GM19193 (cell line): Measurements from ENCODE around the gene CETN1.

Source experiments
- POLR2A ChIP-seq: IDR thresholded peaks from 4 replicates; pipeline ENCODE4 v1.6.1; 2011; ENCODE audit not compliant: insufficient read depth, insufficient read length; ENCODE audit errors: extremely low read depth

Gene CETN1

DNA sequence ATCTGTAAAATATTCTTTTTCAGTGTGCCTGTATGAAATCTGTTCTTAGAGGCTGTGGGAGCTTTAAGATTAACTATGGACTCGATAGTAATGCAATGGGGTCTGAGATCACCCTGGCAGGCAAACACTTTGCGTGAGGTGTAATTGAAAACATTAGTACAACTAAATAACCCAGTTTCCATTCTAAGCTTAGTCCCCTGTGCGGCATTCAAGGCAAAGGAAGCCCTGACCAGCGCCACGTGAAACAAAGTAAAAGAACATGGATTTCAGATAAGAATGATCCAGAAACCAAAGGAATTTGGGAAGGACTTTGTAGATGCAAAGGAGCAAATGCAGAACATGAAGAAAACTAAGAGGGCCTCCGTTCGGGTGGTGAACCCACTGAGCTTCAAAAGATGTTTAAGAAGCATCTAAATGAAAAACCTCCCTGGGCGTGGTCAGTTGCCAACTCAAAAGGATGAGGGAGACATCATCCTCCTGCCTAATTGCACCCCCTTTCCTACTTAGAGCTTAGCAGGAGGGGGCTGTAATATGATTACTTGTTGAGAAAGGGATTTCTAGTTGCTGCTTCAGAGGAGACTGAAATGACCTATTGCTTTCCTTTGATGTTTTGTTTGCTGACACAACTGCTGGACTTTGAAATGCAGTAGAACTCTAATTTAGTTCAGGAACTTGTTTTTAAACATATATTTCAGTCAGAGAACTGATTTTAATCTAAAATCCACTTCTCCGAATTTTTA, 7.9 kb upstream of the CETN1 start:
- no peak for TF ChIP-seq POLR2A

DNA sequence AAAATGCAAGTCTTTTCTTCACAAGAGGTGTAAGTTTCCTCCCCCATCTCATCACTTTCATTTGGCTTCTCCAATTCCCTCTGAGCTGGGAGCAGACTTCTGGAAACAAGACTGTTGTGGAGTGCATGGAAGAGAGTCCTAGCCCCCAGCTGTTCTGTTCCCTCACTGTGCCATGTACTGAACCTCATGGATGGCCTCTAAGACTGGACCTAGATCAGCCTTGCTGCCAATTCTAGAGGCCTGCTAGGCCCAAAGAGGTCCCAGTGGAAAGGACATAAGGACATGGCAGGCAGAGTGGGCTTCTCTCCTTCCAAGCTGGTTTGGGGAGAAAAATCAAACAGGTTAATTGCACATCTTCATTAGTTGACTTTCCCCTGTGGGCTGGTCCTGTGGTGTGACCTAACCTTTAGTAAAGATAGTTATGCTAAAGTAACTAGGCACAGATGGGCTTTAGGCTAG, 7.3 kb upstream of the CETN1 start:
- TF ChIP-seq POLR2A = no peak

DNA sequence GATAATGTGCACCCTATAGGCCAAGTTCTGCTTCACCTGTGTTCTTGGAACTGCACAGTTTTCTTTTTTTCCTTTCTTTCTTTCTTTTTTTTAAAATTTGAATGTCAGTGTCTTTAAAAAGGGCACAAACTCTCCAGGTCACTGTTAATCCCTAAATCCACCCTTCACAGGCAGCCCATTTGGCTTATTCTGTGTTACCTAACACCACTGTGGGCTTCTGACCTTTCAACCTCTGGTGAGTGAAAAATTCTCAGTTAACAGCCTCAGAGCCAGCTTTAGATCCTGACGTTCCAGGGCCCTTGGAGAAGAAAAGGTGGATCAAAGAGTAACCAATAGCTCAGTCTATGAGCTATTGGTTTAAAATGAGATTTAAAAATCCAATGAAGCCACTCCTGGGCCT, 6.8 kb upstream of the CETN1 start:
- no peak for TF ChIP-seq POLR2A

DNA sequence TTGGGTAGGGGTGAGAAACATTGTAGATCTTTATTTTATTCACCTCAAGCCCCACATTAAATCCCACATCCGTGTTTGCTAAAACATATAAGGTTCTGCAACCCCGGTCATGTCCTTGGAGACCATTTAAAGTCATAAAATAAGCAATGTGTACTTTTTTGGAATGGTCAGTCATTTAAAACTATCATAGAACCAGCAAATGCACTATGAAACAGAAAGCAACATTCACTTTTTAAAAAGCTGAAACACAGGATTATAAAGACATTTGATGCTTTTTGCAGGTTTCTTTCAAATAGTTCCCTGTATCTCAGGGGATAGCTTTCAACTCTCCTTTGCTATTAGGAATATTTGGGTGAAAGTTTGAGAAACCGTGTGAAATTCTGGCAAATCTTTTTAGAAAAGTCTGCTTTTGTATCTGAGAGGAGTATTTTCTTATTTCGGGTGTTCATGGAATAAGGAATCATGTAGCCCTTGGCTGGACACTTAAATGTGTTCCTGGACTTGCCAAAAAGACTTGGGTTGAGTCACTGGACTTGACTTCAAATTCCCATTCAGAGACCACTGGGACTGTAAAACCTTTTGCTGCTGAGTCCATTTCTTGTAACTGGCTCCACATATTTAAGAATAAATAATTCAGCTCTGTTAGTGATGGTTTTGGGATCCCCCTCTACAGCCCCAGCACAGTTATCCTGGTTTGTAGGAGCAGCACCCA, 5.9 kb upstream of the CETN1 start:
- TF ChIP-seq POLR2A = no peak

DNA sequence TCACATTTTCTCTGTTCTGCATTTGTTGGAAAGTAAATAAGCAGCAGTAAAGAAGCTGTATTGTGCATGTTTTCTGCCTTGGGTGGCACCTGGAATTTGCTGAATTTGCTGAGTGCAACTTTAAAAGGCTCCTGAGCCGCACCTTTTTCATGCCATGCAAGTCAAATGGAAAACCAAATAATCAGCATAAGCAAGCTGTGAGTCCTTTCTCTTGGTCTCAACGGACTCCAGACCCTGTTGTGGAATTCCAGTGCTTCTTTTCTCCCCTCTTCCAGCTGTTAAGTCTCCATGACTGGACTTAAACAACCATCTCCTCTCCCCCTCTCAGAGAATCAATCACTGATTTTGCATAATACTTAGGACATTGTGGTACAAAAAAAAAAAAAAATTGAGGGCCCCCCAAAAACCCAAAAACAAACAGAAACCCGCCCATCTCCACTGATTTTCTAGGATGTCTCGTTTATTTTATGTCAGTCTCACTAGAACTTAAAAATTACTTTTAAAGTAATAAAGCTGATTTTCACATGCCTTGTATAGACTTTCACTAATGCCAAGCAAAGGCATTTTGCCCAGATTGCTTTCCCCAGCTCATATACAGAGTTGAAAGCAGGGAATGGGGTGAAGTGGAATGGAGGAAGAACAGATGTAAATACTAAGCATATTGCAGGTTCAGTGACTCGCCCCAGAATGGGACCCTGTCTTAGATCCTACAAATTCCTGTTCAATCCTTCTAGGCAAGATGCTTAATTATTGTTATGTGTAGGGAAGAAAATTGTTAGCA, 5.1 kb upstream of the CETN1 start:
- TF ChIP-seq POLR2A = no peak

DNA sequence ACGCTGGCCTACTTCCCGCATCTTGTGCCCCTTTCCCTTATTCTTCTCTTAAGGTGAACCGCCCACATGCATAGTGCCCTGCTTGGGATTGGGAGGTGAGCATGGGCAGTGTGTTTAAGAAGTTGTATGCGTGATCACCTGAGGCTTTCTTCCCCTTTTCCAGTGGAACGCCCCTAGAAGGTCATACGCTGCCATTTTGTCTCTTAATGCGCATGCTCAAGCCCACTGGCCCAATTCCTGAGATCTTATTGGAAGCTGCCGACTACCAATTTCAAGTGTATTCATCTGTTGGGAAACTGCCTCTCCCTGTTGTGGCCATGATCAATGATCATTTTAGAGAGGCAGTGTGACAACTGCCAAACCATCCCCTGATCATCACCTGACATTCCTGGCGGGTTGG, 3.3 kb upstream of the CETN1 start:
- TF ChIP-seq POLR2A = no peak

DNA sequence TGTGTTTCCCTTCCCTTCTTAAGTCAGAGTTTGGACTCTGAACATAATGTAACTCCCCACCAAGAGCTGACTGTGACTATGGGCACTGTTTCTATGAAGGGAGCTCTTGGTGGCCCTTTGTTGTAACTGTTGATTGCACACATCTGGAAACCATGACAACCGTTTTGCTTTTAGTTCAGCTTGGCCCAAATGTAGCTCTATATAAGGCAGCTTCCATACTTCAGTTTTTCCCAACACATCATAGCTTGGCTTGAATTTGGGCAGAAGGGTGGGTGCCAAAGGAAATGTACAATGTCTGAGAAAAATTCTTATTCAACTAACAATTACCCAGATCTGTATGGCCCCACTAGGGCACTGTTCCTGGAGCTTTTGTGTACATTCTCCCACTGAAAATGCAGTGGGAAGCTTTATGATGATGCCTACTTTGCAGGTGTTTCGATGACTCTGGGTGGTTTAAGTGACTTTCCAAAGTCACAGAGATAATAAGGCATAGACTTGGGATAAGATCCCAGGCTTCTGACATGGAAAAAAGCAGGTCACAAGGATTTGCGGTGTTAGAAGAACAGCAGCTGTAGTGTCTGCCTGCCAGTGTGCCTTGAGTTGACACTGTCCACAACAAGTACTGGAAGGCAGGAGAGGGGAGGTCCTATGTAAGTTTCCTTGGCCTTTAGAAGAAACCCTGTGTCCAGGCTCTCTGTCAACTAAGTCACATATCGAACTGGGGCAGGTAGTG, 2.4 kb upstream of the CETN1 start:
- TF ChIP-seq POLR2A = no peak

DNA sequence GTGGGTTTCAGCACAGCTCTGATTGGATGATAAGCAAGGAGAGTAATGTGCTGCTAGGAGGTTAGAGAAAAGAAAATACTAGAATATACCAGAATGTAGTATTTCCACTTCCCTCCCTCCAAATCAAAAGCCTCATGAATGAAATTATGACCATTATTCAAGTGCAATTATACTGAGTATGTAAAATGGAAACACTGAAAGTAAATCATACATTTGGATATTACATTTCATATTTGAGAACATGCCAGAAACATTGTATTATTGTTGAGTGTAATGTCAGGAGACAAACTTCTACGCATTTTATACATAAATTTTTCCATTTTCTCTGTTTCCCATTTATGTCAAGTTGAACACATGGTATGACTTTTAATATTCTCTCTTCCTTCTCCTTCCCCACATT, 942 bp upstream of the CETN1 start:
- no peak for TF ChIP-seq POLR2A

DNA sequence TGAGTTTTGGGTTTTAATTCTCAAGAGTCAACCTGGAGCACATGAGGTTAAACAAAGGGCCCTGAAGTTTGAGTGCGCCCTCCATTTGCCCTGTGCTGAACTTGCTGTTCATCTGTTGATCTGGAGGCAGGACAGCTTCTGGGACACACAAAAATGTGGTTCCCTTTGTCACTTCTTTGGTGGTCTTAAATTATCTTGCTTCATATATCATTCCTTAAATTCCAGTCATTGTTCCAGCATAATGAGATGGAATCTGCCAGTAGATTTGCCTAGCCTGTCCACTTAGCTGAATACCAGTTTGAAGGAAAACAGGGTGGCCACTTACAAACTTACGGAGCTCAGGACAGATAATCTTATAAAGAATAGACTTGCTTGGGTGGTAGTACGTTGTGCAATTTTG, 916 bp downstream of the CETN1 start:
- no peak for TF ChIP-seq POLR2A

DNA sequence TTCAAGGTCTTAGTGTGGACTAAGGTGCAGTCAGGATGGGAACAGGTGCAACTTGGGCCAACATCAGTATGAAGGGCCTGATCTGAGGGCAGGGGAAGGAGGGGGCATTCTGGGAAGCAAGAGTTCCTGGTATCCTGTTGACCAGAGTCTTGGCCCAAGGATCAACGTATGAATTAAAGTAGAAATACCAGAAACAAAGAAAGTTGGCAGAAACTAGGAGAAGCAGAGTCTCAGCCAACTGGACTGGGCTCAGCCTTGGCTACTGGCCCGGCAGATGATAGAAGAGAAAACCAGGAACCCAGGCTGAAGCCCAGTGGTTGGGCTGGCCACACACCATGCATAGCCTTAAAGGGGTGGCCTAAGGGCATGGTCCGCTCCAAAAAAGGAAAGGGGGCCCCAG, 2.3 kb downstream of the CETN1 start:
- no peak for TF ChIP-seq POLR2A

DNA sequence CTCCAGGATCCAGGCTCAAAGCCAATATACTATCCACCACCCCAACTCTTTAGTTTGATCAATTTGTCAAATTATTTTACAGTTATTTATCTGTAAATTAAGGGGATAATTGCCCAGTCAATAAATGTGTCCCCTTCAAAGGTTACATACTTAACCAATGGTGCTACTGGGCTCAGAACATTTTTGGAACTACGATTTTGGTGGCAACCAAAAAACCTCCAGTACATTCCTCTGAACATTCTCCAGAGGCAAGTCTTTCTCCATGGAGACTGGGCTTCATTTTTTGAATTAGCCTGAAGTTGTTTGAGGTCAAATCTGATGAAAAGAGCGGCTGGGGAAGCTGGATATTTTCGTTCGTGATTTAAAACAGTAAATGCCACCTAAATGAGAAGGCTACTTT, 14.9 kb downstream of the CETN1 start:
- TF ChIP-seq POLR2A = no peak

DNA sequence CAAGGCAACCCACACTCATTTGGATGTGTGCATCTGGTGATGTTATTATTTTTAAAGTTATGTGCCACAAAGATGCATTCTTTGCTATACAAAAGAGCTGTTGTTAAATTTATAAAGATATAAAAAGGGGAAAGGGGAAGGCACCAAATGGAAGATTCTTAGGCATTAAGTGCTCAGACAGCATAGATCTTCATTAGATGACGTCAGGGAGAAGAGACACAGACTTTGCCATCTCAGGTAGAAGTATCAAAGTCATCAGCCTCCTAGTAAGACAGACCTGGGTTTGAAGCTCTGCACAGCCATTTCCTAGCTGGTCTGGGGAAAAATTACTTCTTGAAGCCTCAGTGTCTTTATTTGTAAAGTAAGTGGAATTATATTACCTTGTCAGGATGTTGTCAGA, 15.4 kb downstream of the CETN1 start:
- TF ChIP-seq POLR2A = no peak

DNA sequence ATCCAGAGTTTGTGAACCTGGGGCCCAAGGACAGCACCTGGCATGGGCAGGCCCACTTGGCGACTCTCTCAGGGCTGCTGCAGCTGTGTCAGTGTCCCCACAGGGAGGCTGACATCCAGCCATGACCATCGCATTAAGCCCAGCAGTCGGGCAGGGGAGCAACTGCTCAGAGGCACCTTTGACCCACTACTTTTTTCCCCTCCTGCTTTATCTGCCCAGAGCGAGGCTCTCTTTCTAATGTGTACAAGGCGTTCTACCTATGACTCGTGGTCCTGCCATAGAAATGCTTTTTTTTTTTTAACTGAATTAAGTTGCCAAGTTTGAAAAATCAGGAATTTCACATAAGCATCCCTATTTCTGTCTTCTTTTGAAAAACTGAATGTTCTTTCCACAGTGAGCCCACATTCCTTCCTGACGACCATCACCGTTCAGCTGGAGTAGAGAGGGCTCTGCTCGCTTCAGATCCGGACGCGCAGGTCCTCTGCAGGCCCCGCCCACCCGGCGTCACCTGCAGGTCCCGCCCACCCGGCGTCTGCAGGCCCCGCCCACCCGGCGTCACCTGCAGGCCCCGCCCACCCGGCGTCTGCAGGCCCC, 16.2 kb downstream of the CETN1 start:
- no peak for TF ChIP-seq POLR2A

DNA sequence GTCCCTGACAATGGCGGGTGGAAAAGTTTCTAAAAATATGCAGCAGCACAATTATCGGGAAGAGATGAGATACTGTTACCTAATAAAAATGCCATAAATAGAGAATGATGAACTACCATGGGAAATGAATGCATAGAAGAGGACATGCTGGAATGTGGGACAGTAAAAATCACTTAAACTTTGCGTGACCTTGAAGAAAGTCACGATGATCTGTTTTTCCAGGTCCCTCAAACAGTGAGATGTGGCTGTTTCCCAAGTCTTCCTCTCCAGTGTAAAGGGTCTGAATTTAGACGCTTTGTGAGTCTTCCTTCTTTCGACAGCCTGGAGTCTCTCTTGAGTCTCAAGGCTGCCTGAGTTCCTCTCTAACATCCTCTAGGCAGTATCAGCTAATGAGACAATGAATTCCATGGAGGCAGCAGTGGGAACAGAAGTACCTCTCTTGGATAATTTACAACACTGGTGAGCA, 18.0 kb downstream of the CETN1 start:
- TF ChIP-seq POLR2A = no peak
